Measurements from ENCODE around the gene ATXN7.

ATXN7 gene

DNA sequence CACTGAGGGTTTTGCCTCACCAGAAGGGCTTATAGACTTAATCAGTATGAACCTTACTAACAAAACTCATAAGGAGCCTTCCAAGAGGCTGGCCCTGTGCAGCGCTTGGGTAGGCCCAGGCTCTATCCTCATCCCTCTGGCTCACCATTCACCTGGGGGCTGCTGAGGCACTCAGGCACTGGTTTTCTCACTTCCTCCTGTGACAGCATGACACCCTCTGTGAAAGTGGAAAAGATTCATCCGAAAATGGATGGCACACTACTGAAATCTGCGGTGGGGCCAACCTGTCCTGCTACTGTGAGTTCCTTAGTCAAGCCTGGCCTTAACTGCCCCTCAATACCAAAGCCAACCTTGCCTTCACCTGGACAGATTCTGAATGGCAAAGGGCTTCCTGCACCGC lies 118.3 kb downstream of the ATXN7 start:
- DNase-seq, result no peak

DNA sequence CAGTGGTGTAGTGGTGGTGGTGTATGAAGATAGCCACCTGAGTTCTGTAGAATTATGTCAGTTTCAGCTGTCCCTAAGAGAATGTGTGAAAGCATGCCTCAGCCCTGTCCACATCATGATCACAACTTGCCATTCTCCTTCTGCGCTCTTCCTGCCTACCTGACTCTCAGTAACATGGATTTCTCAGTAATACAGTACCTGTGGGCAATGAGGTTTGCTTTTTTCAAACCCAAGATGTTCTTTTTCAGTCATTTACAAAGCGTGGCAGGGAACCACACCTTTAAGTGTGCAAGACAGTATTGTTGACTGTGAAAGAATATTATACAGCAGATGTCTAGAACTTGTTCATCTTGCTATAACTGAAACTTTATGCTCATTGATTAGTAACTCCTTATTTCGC lies 120.7 kb downstream of the ATXN7 start:
- DNase-seq, result no peak

DNA sequence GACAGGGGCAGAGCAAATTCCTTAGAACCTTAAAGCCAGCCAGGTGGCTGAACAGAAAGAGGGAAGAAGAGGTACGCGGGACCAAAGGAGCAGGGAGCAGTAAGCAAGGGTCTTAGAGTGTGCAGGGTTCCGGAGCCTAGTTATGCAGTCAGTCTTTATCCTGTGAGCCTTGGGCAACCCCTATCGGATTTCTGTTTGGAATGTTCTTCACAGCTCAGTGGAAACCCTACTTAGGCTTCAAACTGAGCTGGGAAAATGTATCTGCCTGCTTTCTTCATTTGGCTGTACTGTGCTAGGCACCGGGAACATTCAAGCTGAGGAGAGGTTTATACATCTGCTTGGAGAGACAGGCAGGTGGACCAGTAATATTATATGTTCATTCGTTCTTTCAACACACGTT lies 122.5 kb downstream of the ATXN7 start:
- no peak for DNase-seq

GRCh38 chr3:63986831-63987230 lies 123.2 kb downstream of the ATXN7 start:
- no peak for DNase-seq

DNA sequence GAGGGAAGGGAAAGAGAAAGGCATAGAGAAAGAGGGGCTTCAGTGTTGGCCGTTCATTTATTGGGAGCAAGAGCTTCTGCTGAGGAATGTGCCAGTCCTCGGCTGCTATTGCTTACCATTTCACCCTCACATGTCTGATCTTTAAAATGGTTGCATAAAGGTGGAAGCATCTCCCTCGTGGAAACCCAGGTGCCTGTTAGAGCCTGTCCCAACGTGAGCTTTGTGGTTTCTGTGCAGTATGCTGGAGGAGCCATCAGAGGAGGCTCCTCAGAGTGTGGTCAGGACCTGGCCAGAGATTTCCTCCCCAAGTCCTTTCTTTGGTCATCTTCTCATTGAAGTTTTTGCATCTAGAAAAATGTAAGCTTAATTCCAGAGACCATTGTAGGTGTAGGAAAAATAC lies 125.3 kb downstream of the ATXN7 start:
- no peak for DNase-seq

GRCh38 chr3:63990204-63990603 lies 126.5 kb downstream of the ATXN7 start:
- no peak for DNase-seq

- no peak for DNase-seq
Observed at GRCh38 chr3:63990733-63991132, 127.1 kb downstream of the ATXN7 start.

- no peak for DNase-seq
Observed at GRCh38 chr3:63991666-63992065, 128.0 kb downstream of the ATXN7 start.

- DNase-seq, result no peak
Observed at GRCh38 chr3:63992516-63993209, 129.0 kb downstream of the ATXN7 start.

DNA sequence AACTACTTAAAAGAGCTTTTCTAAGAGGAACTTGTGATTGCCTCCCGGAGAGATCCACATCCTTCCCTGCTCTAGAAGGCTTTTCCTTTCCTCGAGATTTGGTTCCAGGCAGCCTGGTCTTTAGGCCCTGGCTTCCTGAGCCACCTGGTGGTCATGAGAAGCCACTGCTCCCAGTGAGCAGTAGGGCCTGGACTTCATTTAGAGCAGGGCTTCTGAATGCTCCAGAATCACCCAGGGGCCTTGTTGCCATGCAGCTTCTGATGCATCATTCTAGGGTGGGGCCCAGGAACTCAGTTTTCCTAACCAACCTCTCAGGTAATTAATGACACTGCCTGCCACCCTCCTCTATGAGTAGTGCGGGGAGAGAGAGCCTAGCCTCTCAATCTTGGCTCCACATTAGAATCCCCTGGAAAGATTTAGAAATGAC lies 130.0 kb downstream of the ATXN7 start:
- peak in 38 of 51 donors; percentile 4 to 74 (median 34) for DNase-seq

- peak in 2 of 51 donors; percentile 11 to 15 for DNase-seq
Observed at GRCh38 chr3:63995086-63995485, 131.4 kb downstream of the ATXN7 start.

GRCh38 chr3:63998852-63999754 lies 135.4 kb downstream of the ATXN7 start:
- no peak for DNase-seq

GRCh38 chr3:64000453-64001055 lies 136.9 kb downstream of the ATXN7 start:
- no peak for DNase-seq

DNA sequence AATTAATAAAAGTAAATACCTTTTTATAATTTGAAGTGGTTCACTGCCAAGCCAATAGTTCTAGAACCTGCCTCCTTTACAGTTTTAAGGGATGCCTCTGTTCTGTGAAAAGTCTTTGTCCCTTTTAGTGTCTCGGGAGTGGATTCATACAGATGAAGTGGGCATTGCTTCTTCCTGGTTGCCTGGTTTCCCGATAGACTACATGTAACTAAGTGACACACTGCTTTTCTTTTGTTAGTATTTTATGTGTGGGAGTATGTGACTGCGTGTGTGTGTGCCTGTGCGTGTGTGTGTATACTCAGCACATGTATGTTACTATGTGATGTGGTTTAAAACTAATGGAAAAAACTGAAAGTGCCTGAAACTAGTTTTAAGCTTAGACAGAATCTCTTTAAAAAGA lies 138.6 kb downstream of the ATXN7 start:
- DNase-seq, result no peak

DNA sequence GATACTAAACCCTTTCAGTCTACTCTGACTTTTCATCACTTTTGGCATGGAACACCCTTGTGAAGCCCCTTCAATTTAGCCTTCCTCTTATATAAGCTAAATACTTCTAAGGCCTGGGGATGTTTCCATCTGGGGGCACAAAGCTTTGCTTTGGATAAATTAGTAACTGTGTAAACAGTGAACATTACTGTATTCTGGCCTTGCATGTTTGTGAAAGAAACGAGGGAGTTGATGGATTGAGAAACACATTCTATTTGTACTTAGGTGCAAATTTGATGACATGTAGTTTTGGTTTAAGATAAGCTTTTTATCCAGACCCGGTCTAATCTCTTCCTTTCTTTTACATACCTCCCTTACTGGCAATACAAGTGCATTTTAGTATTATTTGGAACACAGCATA lies 139.9 kb downstream of the ATXN7 start:
- no peak for DNase-seq

GRCh38 chr3:64008017-64008416 lies 144.3 kb downstream of the ATXN7 start:
- no peak for DNase-seq

- DNase-seq, result no peak
Observed at GRCh38 chr3:64008487-64009351, 145.1 kb downstream of the ATXN7 start.

GRCh38 chr3:64009528-64009927 lies 145.9 kb downstream of the ATXN7 start:
- no peak for DNase-seq

GRCh38 chr3:64010199-64010598 lies 146.5 kb downstream of the ATXN7 start:
- no peak for DNase-seq

GRCh38 chr3:64011685-64012084 lies 148.0 kb downstream of the ATXN7 start:
- DNase-seq, result peak in 1 of 51 donors; percentile 24

DNA sequence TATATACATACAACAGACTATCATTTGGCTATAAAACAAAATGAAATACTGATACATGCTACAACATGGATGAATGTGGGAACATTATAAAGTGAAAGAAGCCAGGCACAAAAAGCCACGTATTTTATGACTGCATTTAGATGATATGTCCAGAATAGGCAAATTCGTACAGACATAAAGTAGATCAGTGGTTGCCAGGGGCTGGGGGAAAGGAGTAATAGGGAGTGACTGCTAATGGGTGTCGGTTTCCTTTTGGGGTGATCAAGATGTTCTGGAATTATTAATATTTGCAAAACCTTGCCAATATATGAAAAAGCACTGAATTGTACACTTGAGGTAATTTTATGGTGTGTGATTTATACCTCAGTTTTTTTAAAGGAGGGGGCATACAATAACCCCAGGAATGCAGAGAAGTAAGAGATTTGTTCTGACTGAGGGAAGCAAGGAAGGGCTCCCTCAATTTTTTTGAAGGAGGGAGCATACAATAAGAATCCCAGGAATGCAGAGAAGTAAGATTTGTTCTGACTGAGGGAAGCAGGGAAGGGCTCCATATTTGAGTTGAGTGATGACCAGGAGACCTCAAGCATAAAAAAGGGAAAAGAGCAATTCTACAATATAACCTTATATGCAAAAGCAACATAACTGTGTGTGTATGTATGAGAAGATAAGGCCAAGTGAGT lies 153.4 kb downstream of the ATXN7 start:
- DNase-seq, result no peak

Measured in hypothalamus (tissue), 51 donors.